Progenitor cell of endocrine pancreas (in vitro differentiated cells): ENCODE data around the gene MAP3K5. TPM values are rescaled to one million over a fixed set of nuclear protein-coding genes. Genes with fewer than 3 reads are reported as not detected.

Experiments
- DNase-seq: peaks from one replicate; pipeline ENCODE4 v3.0.0; 2021; ENCODE audit warnings: low spot score; ENCODE audit not compliant: unreplicated experiment
- H3K27ac Mint-ChIP-seq: 2 replicates; pipeline ENCODE4 v1.8.0; 2021; ENCODE audit warnings: mild to moderate bottlenecking, moderate library complexity, mixed read lengths
- H3K27me3 Mint-ChIP-seq: 2 replicates; pipeline ENCODE4 v1.8.0; 2021; ENCODE audit warnings: mixed read lengths
- H3K36me3 Mint-ChIP-seq: 2 replicates; pipeline ENCODE4 v1.8.0; 2022; ENCODE audit warnings: mixed read lengths; ENCODE audit not compliant: insufficient read depth
- H3K4me1 Mint-ChIP-seq: 2 replicates; pipeline ENCODE4 v1.8.0; 2021; ENCODE audit warnings: low read depth, mixed read lengths
- H3K4me3 Mint-ChIP-seq: 2 replicates; pipeline ENCODE4 v1.8.0; 2021; ENCODE audit warnings: low read depth, mild to moderate bottlenecking, moderate library complexity, mixed read lengths
- H3K9me3 Mint-ChIP-seq: 2 replicates; pipeline ENCODE4 v1.8.0; 2021; ENCODE audit warnings: low read depth, mixed read lengths
- CTCF ChIP-seq: fragments of 200-600 bp; sonication (generic); IDR thresholded peaks from one replicate; pipeline ENCODE4 v1.5.0; 2021; ENCODE audit warnings: antibody characterized with exemption, mild to moderate bottlenecking; ENCODE audit not compliant: unreplicated experiment
- total RNA-seq: library from RNA; stranded (reverse); gene quantifications from 2 replicates; pipeline ENCODE4 v1.2.1, GENCODE V29; 2021

The MAP3K5 gene
- total RNA-seq, 1 donor from 2014 or later: 1.1 TPM

- Mint-ChIP-seq H3K4me3 (peak overlapping the region; percentile 6), H3K9me3 (no peaks in the 10 kb centered on the region), H3K4me1 (peaks cover 58% of the 10 kb centered on the region), H3K27ac (peak overlapping the region; percentile 89), H3K36me3 (peaks cover 7% of the 10 kb centered on the region), H3K27me3 (no peaks in the 10 kb centered on the region)
- no peak for TF ChIP-seq CTCF
- no peak for DNase-seq
These were observed 267.3 kb downstream of the MAP3K5 start for GRCh38 chr6:136524936-136525413.

- H3K9me3 Mint-ChIP-seq: no peaks in the 10 kb centered on the region
- peaks cover 60% of the 10 kb centered on the region for H3K4me1 Mint-ChIP-seq
- DNase-seq: no peak
- peak overlapping the region; percentile 6 for H3K4me3 Mint-ChIP-seq
- TF ChIP-seq CTCF: no peak
- H3K27ac Mint-ChIP-seq: peak overlapping the region; percentile 89
- no peaks in the 10 kb centered on the region for H3K27me3 Mint-ChIP-seq
- H3K36me3 Mint-ChIP-seq: peaks cover 7% of the 10 kb centered on the region
These were observed 267.8 kb downstream of the MAP3K5 start for GRCh38 chr6:136524339-136524935.

GRCh38 chr6:136523196-136523595 lies 269.1 kb downstream of the MAP3K5 start:
- peaks cover 60% of the 10 kb centered on the region for H3K4me1 Mint-ChIP-seq

GRCh38 chr6:136522636-136523035 lies 269.6 kb downstream of the MAP3K5 start:
- no peak for DNase-seq
- H3K9me3 Mint-ChIP-seq: no peaks in the 10 kb centered on the region
- H3K27ac Mint-ChIP-seq: no peak overlapping the region
- no peak overlapping the region for H3K4me3 Mint-ChIP-seq
- peaks cover 7% of the 10 kb centered on the region for H3K36me3 Mint-ChIP-seq
- no peak for TF ChIP-seq CTCF
- H3K27me3 Mint-ChIP-seq: no peaks in the 10 kb centered on the region
- H3K4me1 Mint-ChIP-seq: peaks cover 60% of the 10 kb centered on the region

More at GRCh38 chr6:136523196-136523595, 269.1 kb downstream of the MAP3K5 start:
- Mint-ChIP-seq H3K4me3 (no peak overlapping the region), H3K27ac (no peak overlapping the region), H3K27me3 (no peaks in the 10 kb centered on the region), H3K36me3 (peaks cover 7% of the 10 kb centered on the region), H3K9me3 (no peaks in the 10 kb centered on the region)
- no peak for DNase-seq
- TF ChIP-seq CTCF: no peak

- TF ChIP-seq CTCF: no peak
- no peaks in the 10 kb centered on the region for H3K27me3 Mint-ChIP-seq
- H3K9me3 Mint-ChIP-seq: no peaks in the 10 kb centered on the region
- peak overlapping the region; percentile 25 for H3K27ac Mint-ChIP-seq
- H3K4me3 Mint-ChIP-seq: no peak overlapping the region
- H3K36me3 Mint-ChIP-seq: peaks cover 7% of the 10 kb centered on the region
- DNase-seq: no peak
- H3K4me1 Mint-ChIP-seq: peaks cover 57% of the 10 kb centered on the region
These were observed 270.4 kb downstream of the MAP3K5 start for GRCh38 chr6:136521911-136522310.
